SK-N-SH (cell line): ENCODE data around the gene RAB24. TPM values are rescaled to one million over a fixed set of nuclear protein-coding genes. Genes with fewer than 3 reads are reported as not detected.

Source experiments
- CTCF ChIA-PET: fragments of 300-600, 350-600 bp; formaldehyde crosslinking; extraction: SDS; loops from one replicate; lab custom pipeline; 2021; lab: Yijun Ruan, JAX
- POLR2A ChIA-PET: fragments of 350-600 bp; sonication (Branson Sonifier 250); formaldehyde crosslinking; extraction: SDS; loops from one replicate; lab custom pipeline; 2020; ENCODE audit warnings: antibody characterized with exemption, inconsistent platforms; lab: Yijun Ruan, JAX
- DNase-seq: peaks from one replicate; pipeline ENCODE4 v3.0.0; 2012
- H2AFZ ChIP-seq: fragments of 200-600 bp; sonication (generic); 2 replicates; pipeline ENCODE4 v1.8.1; 2016; ENCODE audit warnings: antibody characterized with exemption, mild to moderate bottlenecking, low read depth
- H3F3A ChIP-seq: fragments of 200-600 bp; sonication (generic); replicated peaks from 2 replicates; pipeline ENCODE3; 2016; ENCODE audit warnings: antibody characterized with exemption, mild to moderate bottlenecking; ENCODE audit not compliant: insufficient read depth
- H3K27ac ChIP-seq, 2 experiments: fragments of 200-500 bp in 1 of 2; fragments of 200-600 bp in 1 of 2; sonication (Bioruptor generic) in 1 of 2; sonication (generic), shearing (Covaris generic) in 1 of 2; 2 replicates each; pipeline versions ENCODE4 v1.5.1 to v1.6.1; 2014 to 2016; ENCODE audit warnings: low read depth in 2 of 2, inconsistent platforms in 1 of 2, low read length in 1 of 2, mild to moderate bottlenecking in 1 of 2, mixed read lengths in 1 of 2
- H3K27me3 ChIP-seq: fragments of 200-600 bp; sonication (generic), shearing (Covaris generic); 2 replicates; pipeline ENCODE4 v1.6.1; 2016; ENCODE audit warnings: mixed run types; ENCODE audit not compliant: insufficient read depth
- H3K36me3 ChIP-seq, 2 experiments: fragments of 200-500 bp in 1 of 2; fragments of 200-600 bp in 1 of 2; sonication (Bioruptor generic) in 1 of 2; sonication (generic) in 1 of 2; replicated peaks in 1 of 2; 2 replicates each; pipeline versions ENCODE3 to v1.5.1; 2014 to 2016; ENCODE audit warnings: low read length in 1 of 2, mild to moderate bottlenecking in 1 of 2; ENCODE audit not compliant: insufficient read depth in 2 of 2, control insufficient read depth in 1 of 2
- H3K4me1 ChIP-seq, 2 experiments: fragments of 200-500 bp in 1 of 2; fragments of 200-600 bp in 1 of 2; sonication (Bioruptor generic) in 1 of 2; sonication (generic), shearing (Covaris generic) in 1 of 2; 2 replicates each; pipeline versions ENCODE4 v1.5.1 to v1.6.1; 2014 to 2016; ENCODE audit warnings: low read depth in 1 of 2, low read length in 1 of 2, mixed run types in 1 of 2; ENCODE audit not compliant: insufficient read depth in 2 of 2, control insufficient read depth in 1 of 2
- H3K4me2 ChIP-seq: fragments of 200-600 bp; sonication (generic), shearing (Covaris generic); 2 replicates; pipeline ENCODE4 v1.6.1; 2017; ENCODE audit warnings: mixed run types
- H3K4me3 ChIP-seq, 2 experiments: fragments of 200-500 bp in 1 of 2; fragments of 200-600 bp in 1 of 2; sonication (Bioruptor generic) in 1 of 2; sonication (generic), shearing (Covaris generic) in 1 of 2; 2 replicates each; pipeline versions ENCODE4 v1.5.1 to v1.8.1; 2014 to 2016; ENCODE audit warnings: low read depth in 2 of 2, inconsistent platforms in 1 of 2, low read length in 1 of 2, mild to moderate bottlenecking in 1 of 2, mixed read lengths in 1 of 2, moderate library complexity in 1 of 2
- H3K79me2 ChIP-seq: fragments of 200-600 bp; sonication (generic); 2 replicates; pipeline ENCODE4 v1.8.1; 2017; ENCODE audit warnings: mild to moderate bottlenecking; ENCODE audit not compliant: insufficient read depth
- H3K9ac ChIP-seq: fragments of 200-600 bp; sonication (generic); 2 replicates; pipeline ENCODE4 v1.6.1; 2017; ENCODE audit warnings: mixed run types
- H3K9me2 ChIP-seq: fragments of 200-600 bp; sonication (generic); 2 replicates; pipeline ENCODE4 v1.6.1; 2017; ENCODE audit warnings: mixed run types
- H3K9me3 ChIP-seq: fragments of 200-600 bp; sonication (generic); 2 replicates; pipeline ENCODE4 v1.6.1; 2017; ENCODE audit warnings: mixed run types, mild to moderate bottlenecking, moderate library complexity
- H4K20me1 ChIP-seq: fragments of 200-600 bp; sonication (generic); 2 replicates; pipeline ENCODE4 v1.6.1; 2017; ENCODE audit warnings: mild to moderate bottlenecking, mixed run types; ENCODE audit not compliant: insufficient read depth
- CTCF ChIP-seq: fragments of 200-600 bp; sonication (generic); IDR thresholded peaks from 2 replicates; pipeline ENCODE4 v1.6.1; 2017; ENCODE audit warnings: antibody characterized with exemption, mild to moderate bottlenecking, moderate library complexity
- EP300 ChIP-seq, 2 experiments: IDR thresholded peaks; 2 replicates each; pipeline versions ENCODE4 v1.4.0 to v1.6.1; 2012; ENCODE audit warnings: borderline replicate concordance in 1 of 2, low read depth in 1 of 2, low read length in 1 of 2
- FOXJ3 ChIP-seq: sonication (generic); formaldehyde crosslinking; IDR thresholded peaks from 2 replicates; pipeline ENCODE4 v1.5.1; 2020; ENCODE audit warnings: mild to moderate bottlenecking, missing genetic modification reagents
- JUND ChIP-seq: IDR thresholded peaks from 2 replicates; pipeline ENCODE4 v1.4.0; 2012
- MAX ChIP-seq: IDR thresholded peaks from 2 replicates; pipeline ENCODE4 v1.4.0; 2012; ENCODE audit warnings: low read depth
- POLR2AphosphoS5 ChIP-seq: IDR thresholded peaks from 2 replicates; pipeline ENCODE4 v1.6.1; 2012; ENCODE audit warnings: low read depth, low read length
- REST ChIP-seq: IDR thresholded peaks from 2 replicates; pipeline ENCODE4 v1.6.1; 2012; ENCODE audit warnings: mild to moderate bottlenecking, low read depth, low read length, moderate library complexity
- RXRA ChIP-seq: IDR thresholded peaks from 2 replicates; pipeline ENCODE4 v1.4.0; 2012; ENCODE audit warnings: low read depth, mild to moderate bottlenecking, borderline replicate concordance
- TAF1 ChIP-seq: IDR thresholded peaks from 2 replicates; pipeline ENCODE4 v1.6.1; 2012; ENCODE audit warnings: low read depth, mild to moderate bottlenecking, low read length, moderate library complexity, borderline replicate concordance
- WGBS: methylation state at CpG from one replicate; pipeline ENCODE4 v1.1.6; 2017; ENCODE audit warnings: low lambda C conversion rate; 5-methylcytosine and 5-hydroxymethylcytosine counted together
- polyA plus RNA-seq, 3 experiments: library from polyadenylated mRNA; depleted of rRNA; stranded (reverse); fragments of >200 nt; gene quantifications; 2 replicates each; pipeline ENCODE4 v1.2.3, GENCODE V29; 2012

Gene RAB24
- polyA plus RNA-seq, 1 of the 3 experiments (the other 2 are of a cell fraction) = 101 TPM

GRCh38 chr5:177302354-177303110, 987 bp downstream of the RAB24 start:
- H3K36me3 ChIP-seq = peaks cover 30 to 59% of the 10 kb centered on the region in 2 experiments
- H3K9me2 ChIP-seq = no peaks in the 10 kb centered on the region
- no peaks in the 10 kb centered on the region for H3K9me3 ChIP-seq
- peaks cover 56% of the 10 kb centered on the region for H3K79me2 ChIP-seq
- H3K4me3 ChIP-seq = peak overlapping the region; percentile 93 to 98
- peak overlapping the region; percentile 90 for H3K9ac ChIP-seq
- TF ChIP-seq REST (no peak), MAX (no peak), CTCF (peak; percentile 19; the same call in 1 of the 2 replicates), RXRA (no peak)
- TF ChIP-seq, all 33 proteins: peak for 1
- Histone ChIP-seq H3K4me2 (peak overlapping the region; percentile 98), H2AFZ (no peak overlapping the region), H4K20me1 (peaks cover 18% of the 10 kb centered on the region), H3K27me3 (no peaks in the 10 kb centered on the region), H3K27ac (peak overlapping the region; percentile 76 to 79; a peak in 3 of 4 replicates), H3F3A (peaks cover 18% of the 10 kb centered on the region), H3K4me1 (peaks cover 0 to 28% of the 10 kb centered on the region in 2 experiments; a peak in 1 of 4 replicates)
- peak; percentile 52 for DNase-seq
- WGBS = 52% methylated on average over 15 of the region's 24 CpGs
- CTCF ChIA-PET = interaction anchor here (0.8 to 6.5 kb wide), 6 partner anchors 9 to 189 kb away, joined by 3 to 48 read pairs (median 4); no protein-coding TSS in a partner anchor
- POLR2A ChIA-PET = interaction anchor here (1.2 to 1.5 kb wide), 2 partner anchors 49 to 169 kb away, joined by 4 to 5 read pairs; partner anchors contain the start of genes LMAN2 and NSD1

GRCh38 chr5:177301503-177302165, 1.9 kb downstream of the RAB24 start:
- Histone ChIP-seq H3K4me2 (peak overlapping the region; percentile 98; the same call in 1 of the 2 replicates), H3K9ac (no peak overlapping the region), H3K79me2 (peaks cover 49% of the 10 kb centered on the region), H3K36me3 (peaks cover 25 to 54% of the 10 kb centered on the region in 2 experiments), H3K27me3 (no peaks in the 10 kb centered on the region), H3K9me3 (no peaks in the 10 kb centered on the region), H3K9me2 (no peaks in the 10 kb centered on the region), H3K27ac (no peak overlapping the region; a peak in 1 of 4 replicates), H2AFZ (no peak overlapping the region), H3K4me1 (peaks cover 0 to 28% of the 10 kb centered on the region in 2 experiments; a peak in 1 of 4 replicates)
- ChIA-PET CTCF (interaction anchor here (0.8 to 6.5 kb wide), 8 partner anchors 8 to 655 kb away, joined by 3 to 48 read pairs (median 4); no protein-coding TSS in a partner anchor), POLR2A (no interaction called here)
- 60% methylated on average over 2 of the region's 7 CpGs for WGBS
- TF ChIP-seq FOXJ3 (CRISPR knock-in tag) (no peak), TAF1 (no peak), POLR2AphosphoS5 (peak; percentile 18; the same call in 1 of the 2 replicates), JUND (no peak), EP300 (IDR thresholded peaks at IDR 0.05; ENCODE audit: borderline replicate concordance in 1 of 2, low read depth in 1 of 2, low read length in 1 of 2) (no peak)
- TF ChIP-seq, all 33 proteins: peak for 1
- Histone ChIP-seq H3F3A (peaks cover 15% of the 10 kb centered on the region), H4K20me1 (peaks cover 18% of the 10 kb centered on the region), H3K4me3 (peak overlapping the region in 1 of 2 experiments; percentile 98; a peak in 1 of 4 replicates)
- no peak for DNase-seq
